Mucosa of descending colon (tissue), 3 donors: ENCODE measurements around the gene DPYSL5. TPM values are rescaled to one million over a fixed set of nuclear protein-coding genes. Genes with fewer than 3 reads are reported as not detected.

Experiments used
- ATAC-seq: fragments of 200-7000 bp; cut with Tn5 transposase; one replicate; pipeline ENCODE4 v1.9.1; 2020; ENCODE audit warnings: mild to moderate bottlenecking, moderate library complexity
- DNase-seq, 3 donors: peaks; one replicate each; pipeline ENCODE4 v3.0.0-alpha.2; 2020
- H3K36me3 ChIP-seq: fragments of 200-600 bp; one replicate; pipeline ENCODE4 v1.8.0; 2021; ENCODE audit warnings: low read depth, mild to moderate bottlenecking
- H3K4me1 ChIP-seq: fragments of 200-600 bp; one replicate; pipeline ENCODE4 v1.8.0; 2021; ENCODE audit warnings: low read depth, mild to moderate bottlenecking
- H3K4me3 ChIP-seq: fragments of 200-600 bp; one replicate; pipeline ENCODE4 v1.8.0; 2021; ENCODE audit warnings: mild to moderate bottlenecking
- H3K9me3 ChIP-seq: fragments of 200-600 bp; one replicate; pipeline ENCODE4 v1.8.0; 2021; ENCODE audit warnings: mild to moderate bottlenecking
- CTCF ChIP-seq: fragments of 200-600 bp; IDR thresholded peaks from one replicate; pipeline ENCODE4 v1.8.0; 2022; ENCODE audit warnings: antibody characterized with exemption, mild to moderate bottlenecking
- intact Hi-C, 2 donors: fragments of 100-400 bp; cut with DNase I in 1 of 2; cut with micrococcal nuclease in 1 of 2; formaldehyde crosslinking; loops; one replicate each; pipeline versions ENCODE4 v1.11.0 to v1.11.1; 2022; cut with DNase I, micrococcal nuclease
- total RNA-seq, 3 donors: library from RNA; stranded (reverse); fragmentation: NEBNext Ultra II Directional in 2 of 3; extraction: Animal tissue kit (Norgen Biotek cat#: 25700) in 2 of 3; gene quantifications; one replicate each; pipeline versions ENCODE4 v1.2.1 to v1.2.4, GENCODE V29; 2021 to 2023
- donor health status: DM: no; HTN: no; CAD: no; lungs with moderate emphysema.
- donor health status: DM: no; HTN: no; CAD: no.
- donor health status: DM: no; HTN: yes; CAD: no.

Gene DPYSL5
- total RNA-seq, 3 donors from 2014 or later = 0.24 to 1.3 (median 0.38) TPM

- Histone ChIP-seq H3K4me1 (peaks cover 23% of the 10 kb centered on the region), H3K9me3 (no peaks in the 10 kb centered on the region), H3K4me3 (no peak overlapping the region), H3K36me3 (no peaks in the 10 kb centered on the region)
- intact Hi-C loops = loop anchor here (5.0 kb wide), 1 partner anchor 95 kb away; no protein-coding TSS in a partner anchor
- ATAC-seq (no peak), DNase-seq (no peak)
- no peak for TF ChIP-seq CTCF
These were observed 651 bp upstream of the DPYSL5 start for GRCh38 chr2:26847307-26847654.

GRCh38 chr2:26848336-26849055, 564 bp downstream of the DPYSL5 start:
- TF ChIP-seq CTCF = no peak
- H3K4me3 ChIP-seq = no peak overlapping the region
- no peaks in the 10 kb centered on the region for H3K9me3 ChIP-seq
- H3K4me1 ChIP-seq = peaks cover 23% of the 10 kb centered on the region
- ATAC-seq = peak; percentile 51
- intact Hi-C loops = loop anchor here (5.0 kb wide), 1 partner anchor 94 kb away; no protein-coding TSS in a partner anchor
- H3K36me3 ChIP-seq = no peaks in the 10 kb centered on the region
- DNase-seq = no peak

- ATAC-seq (no peak), DNase-seq (no peak)
- no peak overlapping the region for H3K4me3 ChIP-seq
- peaks cover 23% of the 10 kb centered on the region for H3K4me1 ChIP-seq
- H3K9me3 ChIP-seq = no peaks in the 10 kb centered on the region
- no peak for TF ChIP-seq CTCF
- intact Hi-C loops = loop anchor here (5.0 kb wide), 1 partner anchor 93 kb away; no protein-coding TSS in a partner anchor
- no peaks in the 10 kb centered on the region for H3K36me3 ChIP-seq
These were observed 1.4 kb downstream of the DPYSL5 start for GRCh38 chr2:26849056-26849999.

GRCh38 chr2:26850000-26850431, 2.1 kb downstream of the DPYSL5 start:
- no peak for TF ChIP-seq CTCF
- ATAC-seq (no peak), DNase-seq (no peak)
- peaks cover 23% of the 10 kb centered on the region for H3K4me1 ChIP-seq
- H3K9me3 ChIP-seq = no peaks in the 10 kb centered on the region
- intact Hi-C loops = loop anchor here (5.0 kb wide), 1 partner anchor 92 kb away; no protein-coding TSS in a partner anchor
- no peak overlapping the region for H3K4me3 ChIP-seq
- no peaks in the 10 kb centered on the region for H3K36me3 ChIP-seq

- no peaks in the 10 kb centered on the region for H3K36me3 ChIP-seq
- H3K9me3 ChIP-seq = no peaks in the 10 kb centered on the region
- DNase-seq (no peak), ATAC-seq (no peak)
- intact Hi-C loops = no loop called here
- no peak for TF ChIP-seq CTCF
- H3K4me3 ChIP-seq = no peak overlapping the region
- H3K4me1 ChIP-seq = peaks cover 23% of the 10 kb centered on the region
These were observed 2.6 kb downstream of the DPYSL5 start for GRCh38 chr2:26850505-26850904.
